ENCODE measurements around the gene OXER1. TPM values are rescaled to one million over a fixed set of nuclear protein-coding genes. Genes with fewer than 3 reads are reported as not detected.

OXER1 gene
- total RNA-seq, 2 experiments from 2014 or later: 0.40 TPM; not detected in 1

DNA sequence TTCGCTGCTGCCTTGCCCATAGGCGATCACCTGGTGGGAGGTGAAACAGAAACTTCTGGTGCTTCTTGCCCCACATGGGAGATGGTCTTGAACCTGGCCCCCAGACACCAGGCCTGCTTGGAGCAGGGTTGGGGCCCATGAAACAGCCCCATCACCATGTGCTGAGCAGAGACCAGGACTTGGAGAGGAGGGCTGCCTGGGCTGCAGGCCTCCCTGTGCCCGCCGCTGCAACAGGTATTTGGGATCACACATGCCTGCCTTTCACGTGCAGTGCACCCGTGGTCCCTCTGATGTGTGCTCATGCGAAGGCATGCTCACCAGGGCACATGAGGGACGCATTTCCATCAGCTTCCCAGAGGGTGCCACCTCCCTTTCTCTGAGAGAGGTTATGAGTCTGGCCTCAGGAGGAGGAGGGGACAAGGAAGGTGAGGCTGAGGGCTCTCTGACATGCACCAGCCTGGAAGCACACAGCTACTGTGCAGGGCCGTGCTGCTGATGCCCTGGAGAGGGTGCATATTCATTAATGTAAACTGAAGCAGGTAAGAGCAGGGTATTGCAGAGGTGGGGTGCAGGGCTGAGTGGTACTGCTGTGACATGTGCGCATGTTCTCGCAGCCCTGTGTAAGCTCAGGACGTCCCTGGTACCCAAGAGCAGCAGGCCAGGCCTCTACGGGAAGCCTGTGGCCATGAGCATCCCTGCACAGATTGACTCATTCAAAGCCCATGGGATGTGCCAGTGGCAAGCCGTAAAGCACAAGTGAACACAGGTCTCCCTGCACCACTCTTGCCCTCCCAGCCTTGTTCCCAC lies 4.2 kb upstream of the OXER1 start:
- no peak for ATAC-seq

GRCh38 chr2:42767080-42767898 lies 3.4 kb upstream of the OXER1 start:
- H3K4me1 Mint-ChIP-seq (ENCODE audit: low read depth): no peaks in the 10 kb centered on the region
- CTCF ChIA-PET: no interaction called here
- no peak overlapping the region for H3K4me3 Mint-ChIP-seq
- no peaks in the 10 kb centered on the region for H3K9me3 Mint-ChIP-seq
- POLR2A ChIA-PET: no interaction called here
- H3K27me3 Mint-ChIP-seq: no peaks in the 10 kb centered on the region
- ATAC-seq: no peak
- peaks cover 1% of the 10 kb centered on the region for H3K36me3 Mint-ChIP-seq (ENCODE audit: low read depth)
- no peak overlapping the region for H3K27ac Mint-ChIP-seq
- no peak for TF ChIP-seq CTCF (IDR thresholded peaks at IDR 0.05)
- DNase-seq: no peak
- intact Hi-C loops (cut with micrococcal nuclease): no loop called here

More for the DNA sequence above, 4.2 kb upstream of the OXER1 start:
- TF ChIP-seq CTCF (IDR thresholded peaks at IDR 0.05): no peak
- no peaks in the 10 kb centered on the region for H3K27me3 Mint-ChIP-seq
- DNase-seq: no peak
- no peaks in the 10 kb centered on the region for H3K9me3 Mint-ChIP-seq
- ChIA-PET CTCF (no interaction called here), POLR2A (no interaction called here)
- no peak overlapping the region for H3K27ac Mint-ChIP-seq
- peaks cover under 1% of the 10 kb centered on the region for H3K36me3 Mint-ChIP-seq (ENCODE audit: low read depth)
- no peaks in the 10 kb centered on the region for H3K4me1 Mint-ChIP-seq (ENCODE audit: low read depth)
- intact Hi-C loops (cut with micrococcal nuclease): no loop called here
- no peak overlapping the region for H3K4me3 Mint-ChIP-seq

- ATAC-seq: no peak
- Mint-ChIP-seq H3K9me3 (no peaks in the 10 kb centered on the region), H3K27ac (no peak overlapping the region), H3K27me3 (no peaks in the 10 kb centered on the region), H3K4me1 (ENCODE audit: low read depth) (no peaks in the 10 kb centered on the region), H3K36me3 (ENCODE audit: low read depth) (peaks cover 1% of the 10 kb centered on the region), H3K4me3 (no peak overlapping the region)
- DNase-seq: no peak
- no peak for TF ChIP-seq CTCF (IDR thresholded peaks at IDR 0.05)
- CTCF ChIA-PET: no interaction called here
- intact Hi-C loops (cut with micrococcal nuclease): no loop called here
- POLR2A ChIA-PET: interaction anchor here (1.6 kb wide), 1 partner anchor 17 kb away, joined by 3 read pairs; no protein-coding TSS in a partner anchor
Measured at GRCh38 chr2:42765686-42766085, 1.8 kb upstream of the OXER1 start.

- no peaks in the 10 kb centered on the region for H3K9me3 Mint-ChIP-seq
- no peaks in the 10 kb centered on the region for H3K27me3 Mint-ChIP-seq
- CTCF ChIA-PET: no interaction called here
- no peaks in the 10 kb centered on the region for H3K4me1 Mint-ChIP-seq (ENCODE audit: low read depth)
- no peak for DNase-seq
- ATAC-seq: no peak
- intact Hi-C loops (cut with micrococcal nuclease): no loop called here
- POLR2A ChIA-PET: interaction anchor here (1.6 kb wide), 1 partner anchor 16 kb away, joined by 3 read pairs; no protein-coding TSS in a partner anchor
- H3K4me3 Mint-ChIP-seq: no peak overlapping the region
- peaks cover 1% of the 10 kb centered on the region for H3K36me3 Mint-ChIP-seq (ENCODE audit: low read depth)
- no peak for TF ChIP-seq CTCF (IDR thresholded peaks at IDR 0.05)
- no peak overlapping the region for H3K27ac Mint-ChIP-seq
Measured at GRCh38 chr2:42764901-42765300, 966 bp upstream of the OXER1 start.
